Activated CD4-positive, alpha-beta T cell treated with anti-CD3 and anti-CD28 coated beads for 36 hours (primary cell): ENCODE measurements around the gene PIGV. TPM values are rescaled to one million over a fixed set of nuclear protein-coding genes. Genes with fewer than 3 reads are reported as not detected.

Experiments used
- ATAC-seq: fragments of 200-7000 bp; cut with Tn5 transposase; one replicate; pipeline ENCODE4 v1.10.0; 2021; ENCODE audit warnings: mild to moderate bottlenecking, moderate library complexity
- CTCF ChIA-PET: fragments of 350-600 bp; sonication (Branson Sonifier 250); formaldehyde crosslinking; loops from one replicate; lab custom pipeline; 2021; ENCODE audit warnings: antibody characterized with exemption; lab: Charles Lee
- POLR2A ChIA-PET: fragments of 350-600 bp; sonication (Branson Sonifier 250); formaldehyde crosslinking; loops from one replicate; lab custom pipeline; 2021; ENCODE audit warnings: antibody characterized with exemption, inconsistent platforms; lab: Charles Lee
- DNase-seq: peaks from one replicate; pipeline ENCODE4 v3.0.0-alpha.2; 2020
- H3K27ac Mint-ChIP-seq: one replicate; pipeline ENCODE4 v1.8.0; 2021; ENCODE audit warnings: mixed read lengths
- H3K27me3 Mint-ChIP-seq: one replicate; pipeline ENCODE4 v1.8.0; 2021; ENCODE audit warnings: mixed read lengths
- H3K36me3 Mint-ChIP-seq: one replicate; pipeline ENCODE4 v1.8.0; 2021; ENCODE audit warnings: low read depth, mixed read lengths
- H3K4me1 Mint-ChIP-seq: one replicate; pipeline ENCODE4 v1.8.0; 2021; ENCODE audit warnings: mixed read lengths
- H3K4me3 Mint-ChIP-seq: one replicate; pipeline ENCODE4 v1.8.0; 2021; ENCODE audit warnings: mild to moderate bottlenecking, moderate library complexity, mixed read lengths
- H3K9me3 Mint-ChIP-seq: one replicate; pipeline ENCODE4 v1.8.0; 2021; ENCODE audit warnings: low read depth, mixed read lengths
- intact Hi-C, 2 experiments: fragments of 100-400 bp; cut with DNase I in 1 of 2; cut with micrococcal nuclease in 1 of 2; formaldehyde crosslinking; loops; one replicate each; pipeline versions ENCODE4 v1.14.2 to v1.15.1; 2022 to 2024; cut with DNase I, micrococcal nuclease
- total RNA-seq, 2 experiments: library from RNA; stranded (reverse); gene quantifications; one replicate each; pipeline ENCODE4 v1.2.3, GENCODE V29; 2021

The PIGV gene
- total RNA-seq, 2 experiments from 2014 or later = 12.0 to 17.2 TPM

GRCh38 chr1:26749458-26749857, 38.3 kb upstream of the PIGV start:
- peaks cover 65% of the 10 kb centered on the region for H3K36me3 Mint-ChIP-seq
- H3K4me1 Mint-ChIP-seq = peaks cover 89% of the 10 kb centered on the region
- no peak for ATAC-seq
- H3K27me3 Mint-ChIP-seq = no peaks in the 10 kb centered on the region
- no peaks in the 10 kb centered on the region for H3K9me3 Mint-ChIP-seq
- ChIA-PET POLR2A (interaction anchor here (0.5 kb wide), 1 partner anchor 136 kb away, joined by 3 read pairs; no protein-coding TSS in a partner anchor), CTCF (interaction anchor here (1.2 kb wide), 2 partner anchors 32 to 60 kb away, joined by 3 read pairs; no protein-coding TSS in a partner anchor)
- DNase-seq = no peak
- H3K27ac Mint-ChIP-seq = no peak overlapping the region
- H3K4me3 Mint-ChIP-seq = no peak overlapping the region
- intact Hi-C loops = no loop called here

DNA sequence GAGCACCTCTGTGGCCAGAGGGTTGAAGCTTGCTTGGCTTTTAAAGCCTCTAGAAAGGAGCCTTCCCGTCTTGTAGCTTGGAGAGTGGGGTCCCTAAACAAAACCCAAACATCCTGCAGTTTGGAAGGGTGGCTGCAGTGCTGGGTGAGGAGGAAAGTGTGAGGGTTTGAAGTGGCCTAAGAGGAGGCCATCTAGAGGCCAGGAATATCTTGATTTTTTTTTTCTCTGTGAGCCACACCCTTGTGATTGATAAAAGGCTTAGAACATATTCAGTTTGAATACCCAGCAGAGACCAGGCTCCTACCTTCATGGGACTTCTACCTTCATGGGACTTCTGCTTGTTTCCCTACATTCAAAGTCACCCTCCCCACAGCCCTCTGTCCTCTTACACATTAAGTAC, 37.3 kb upstream of the PIGV start:
- Mint-ChIP-seq H3K4me3 (no peak overlapping the region), H3K9me3 (no peaks in the 10 kb centered on the region), H3K36me3 (peaks cover 59% of the 10 kb centered on the region), H3K4me1 (peaks cover 82% of the 10 kb centered on the region), H3K27ac (peak overlapping the region; percentile 66), H3K27me3 (no peaks in the 10 kb centered on the region)
- no peak for ATAC-seq
- ChIA-PET CTCF (interaction anchor here (1.2 to 1.5 kb wide), 3 partner anchors 15 to 73 kb away, joined by 3 to 4 read pairs (median 3); no protein-coding TSS in a partner anchor), POLR2A (no interaction called here)
- no peak for DNase-seq
- intact Hi-C loops = no loop called here

DNA sequence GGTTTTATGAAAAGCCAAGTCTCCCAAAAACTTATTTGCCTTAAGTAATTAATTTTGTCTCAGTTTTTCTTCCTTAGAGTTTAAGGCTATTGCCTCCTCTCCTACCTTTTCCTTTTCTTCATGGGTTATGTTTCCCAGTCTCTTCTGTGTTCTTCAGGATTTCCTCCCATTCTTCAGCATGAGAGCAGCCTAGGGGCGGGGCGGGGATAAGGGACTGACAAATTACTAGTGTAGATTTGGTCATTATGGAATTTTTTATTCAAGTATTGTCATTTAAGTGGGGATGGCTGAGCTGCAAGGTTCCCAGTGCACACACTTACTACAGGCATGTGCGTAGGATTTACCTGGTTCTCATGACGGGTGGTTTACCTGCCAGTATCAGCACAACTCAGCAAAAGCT, 35.2 kb upstream of the PIGV start:
- ChIA-PET POLR2A (interaction anchor here (0.6 kb wide), 1 partner anchor 8 kb away, joined by 4 read pairs; no protein-coding TSS in a partner anchor), CTCF (no interaction called here)
- H3K36me3 Mint-ChIP-seq = peaks cover 52% of the 10 kb centered on the region
- ATAC-seq (no peak), DNase-seq (no peak)
- no peak overlapping the region for H3K4me3 Mint-ChIP-seq
- intact Hi-C loops = no loop called here
- peak overlapping the region; percentile 12 for H3K27ac Mint-ChIP-seq
- H3K4me1 Mint-ChIP-seq = peaks cover 63% of the 10 kb centered on the region
- H3K27me3 Mint-ChIP-seq = no peaks in the 10 kb centered on the region
- H3K9me3 Mint-ChIP-seq = no peaks in the 10 kb centered on the region

DNA sequence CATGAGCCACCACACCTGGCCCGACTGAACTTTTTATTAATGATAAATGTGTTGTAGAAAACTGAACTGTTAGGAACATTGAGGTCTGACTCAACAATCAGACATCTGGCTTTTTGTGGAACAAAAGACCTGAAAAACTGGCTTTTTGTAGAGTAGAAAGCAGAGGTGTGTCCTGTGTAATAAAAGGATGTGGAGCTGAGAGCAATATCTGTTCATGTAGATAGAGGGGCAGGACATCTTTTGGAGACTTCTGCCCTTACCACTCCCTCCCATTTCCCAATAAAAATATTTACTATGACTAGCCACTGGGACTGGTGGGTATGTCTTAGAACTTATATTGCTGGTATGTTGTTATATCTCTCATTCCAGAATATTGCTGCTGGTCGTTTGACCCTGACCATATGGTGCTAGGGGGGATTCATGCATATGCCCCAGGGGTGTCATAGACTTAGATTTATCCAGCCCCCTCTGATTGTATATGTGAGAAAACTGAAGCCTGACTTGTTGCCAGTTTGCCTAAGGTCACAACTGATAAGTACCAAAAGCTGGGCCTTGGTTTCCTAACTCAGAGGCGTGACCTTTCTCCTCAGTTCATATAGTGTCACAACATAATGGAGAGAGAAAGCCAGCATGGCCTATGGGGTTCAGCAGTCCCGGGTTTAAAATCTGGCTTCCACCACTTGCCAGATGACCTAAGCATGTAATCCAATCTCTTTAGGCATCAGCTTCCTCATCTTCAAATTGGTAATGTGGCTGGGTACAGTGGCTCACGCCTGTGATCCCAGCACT, 33.5 kb upstream of the PIGV start:
- Mint-ChIP-seq H3K4me1 (peaks cover 58% of the 10 kb centered on the region), H3K4me3 (no peak overlapping the region)
- POLR2A ChIA-PET = interaction anchor here (0.6 kb wide), 1 partner anchor 23 kb away, joined by 8 read pairs; no protein-coding TSS in a partner anchor

GRCh38 chr1:26758358-26758757, 29.4 kb upstream of the PIGV start:
- Mint-ChIP-seq H3K4me3 (no peak overlapping the region), H3K9me3 (no peaks in the 10 kb centered on the region), H3K36me3 (peaks cover 47% of the 10 kb centered on the region), H3K27me3 (no peaks in the 10 kb centered on the region), H3K4me1 (peaks cover 18% of the 10 kb centered on the region), H3K27ac (peak overlapping the region; percentile 31)
- intact Hi-C loops = no loop called here
- ATAC-seq (no peak), DNase-seq (no peak)
- POLR2A ChIA-PET = interaction anchor here (1.4 kb wide), 1 partner anchor 60 kb away, joined by 4 read pairs; no protein-coding TSS in a partner anchor
- CTCF ChIA-PET = interaction anchor here (0.7 to 1.5 kb wide), 8 partner anchors 11 to 156 kb away, joined by 3 to 8 read pairs (median 4); no protein-coding TSS in a partner anchor

More for the DNA sequence above, 33.5 kb upstream of the PIGV start:
- ATAC-seq (no peak), DNase-seq (no peak)
- Mint-ChIP-seq H3K36me3 (peaks cover 52% of the 10 kb centered on the region), H3K9me3 (no peaks in the 10 kb centered on the region), H3K27me3 (no peaks in the 10 kb centered on the region), H3K27ac (no peak overlapping the region)
- CTCF ChIA-PET = interaction anchor here (0.6 to 1.8 kb wide), 4 partner anchors 31 to 152 kb away, joined by 3 to 6 read pairs (median 4); no protein-coding TSS in a partner anchor
- intact Hi-C loops = no loop called here

GRCh38 chr1:26759531-26759930, 28.2 kb upstream of the PIGV start:
- Mint-ChIP-seq H3K36me3 (peaks cover 47% of the 10 kb centered on the region), H3K4me3 (no peak overlapping the region), H3K9me3 (no peaks in the 10 kb centered on the region), H3K4me1 (peaks cover 14% of the 10 kb centered on the region), H3K27ac (no peak overlapping the region), H3K27me3 (no peaks in the 10 kb centered on the region)
- no peak for DNase-seq
- ChIA-PET CTCF (interaction anchor here (0.7 to 1.5 kb wide), 6 partner anchors 12 to 122 kb away, joined by 3 to 5 read pairs (median 4); no protein-coding TSS in a partner anchor), POLR2A (interaction anchor here (1.4 kb wide), 1 partner anchor 61 kb away, joined by 4 read pairs; no protein-coding TSS in a partner anchor)
- intact Hi-C loops = no loop called here
- ATAC-seq = no peak

DNA sequence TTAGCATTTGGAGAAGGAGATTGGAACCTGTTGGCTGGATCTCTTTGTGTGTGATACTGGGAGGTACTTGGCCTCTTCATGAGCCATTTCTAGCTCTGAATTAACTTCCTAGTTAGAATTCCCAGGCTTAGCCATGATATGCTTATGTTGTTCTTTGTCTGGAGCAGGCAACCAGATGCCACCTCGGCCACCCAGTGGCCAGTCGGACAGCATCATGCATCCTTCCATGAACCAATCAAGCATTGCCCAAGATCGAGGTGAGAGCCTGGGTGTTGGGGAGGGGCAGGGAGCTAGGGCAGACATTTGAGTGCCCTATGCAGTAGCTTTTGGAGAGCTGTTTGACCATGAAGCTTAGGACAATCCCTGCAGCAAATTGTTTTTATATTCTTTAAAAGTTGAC, 26.5 kb upstream of the PIGV start:
- ChIA-PET POLR2A (no interaction called here), CTCF (interaction anchor here (0.7 to 2.0 kb wide), 2 partner anchors 14 to 117 kb away, joined by 3 to 6 read pairs; no protein-coding TSS in a partner anchor)
- DNase-seq = no peak
- intact Hi-C loops = no loop called here
- H3K36me3 Mint-ChIP-seq = peaks cover 46% of the 10 kb centered on the region
- no peaks in the 10 kb centered on the region for H3K27me3 Mint-ChIP-seq
- no peak overlapping the region for H3K4me3 Mint-ChIP-seq
- H3K9me3 Mint-ChIP-seq = no peaks in the 10 kb centered on the region
- peak overlapping the region; percentile 27 for H3K27ac Mint-ChIP-seq
- no peak for ATAC-seq
- peaks cover 11% of the 10 kb centered on the region for H3K4me1 Mint-ChIP-seq

GRCh38 chr1:26767714-26768113, 20.0 kb upstream of the PIGV start:
- peaks cover 30% of the 10 kb centered on the region for H3K4me1 Mint-ChIP-seq
- intact Hi-C loops = no loop called here
- no peaks in the 10 kb centered on the region for H3K9me3 Mint-ChIP-seq
- DNase-seq = no peak
- ChIA-PET CTCF (interaction anchor here (1.0 to 2.2 kb wide), 4 partner anchors 21 to 94 kb away, joined by 3 to 6 read pairs (median 4); no protein-coding TSS in a partner anchor), POLR2A (interaction anchor here (0.6 kb wide), 1 partner anchor 165 kb away, joined by 3 read pairs; no protein-coding TSS in a partner anchor)
- no peaks in the 10 kb centered on the region for H3K27me3 Mint-ChIP-seq
- ATAC-seq = peak; percentile 21
- H3K36me3 Mint-ChIP-seq = peaks cover 69% of the 10 kb centered on the region
- no peak overlapping the region for H3K4me3 Mint-ChIP-seq
- H3K27ac Mint-ChIP-seq = peak overlapping the region; percentile 29

DNA sequence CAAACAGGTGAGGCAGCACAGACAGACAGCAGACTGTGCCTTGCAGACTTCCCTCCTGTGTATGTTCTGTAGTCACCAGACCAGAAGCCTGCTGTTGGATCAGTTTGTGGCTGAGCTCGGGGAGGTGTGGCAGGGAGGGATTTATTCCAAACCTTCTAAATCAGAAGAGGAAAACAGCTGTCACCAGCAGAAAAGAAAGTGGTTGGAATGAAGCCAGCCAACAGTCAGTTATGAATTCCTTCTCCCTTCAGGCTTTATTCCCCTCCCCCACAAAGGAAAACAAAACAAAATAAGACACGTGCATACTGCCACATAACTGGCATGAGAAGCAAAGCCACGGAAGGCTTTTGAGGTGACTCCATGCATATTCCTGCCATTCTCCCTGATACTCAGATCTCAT, 19.0 kb upstream of the PIGV start:
- POLR2A ChIA-PET = no interaction called here
- H3K9me3 Mint-ChIP-seq = no peaks in the 10 kb centered on the region
- CTCF ChIA-PET = interaction anchor here (0.6 to 1.4 kb wide), 3 partner anchors 19 to 99 kb away, joined by 3 to 4 read pairs (median 3); no protein-coding TSS in a partner anchor
- H3K36me3 Mint-ChIP-seq = peaks cover 71% of the 10 kb centered on the region
- DNase-seq (no peak), ATAC-seq (no peak)
- peak overlapping the region; percentile 29 for H3K27ac Mint-ChIP-seq
- no peaks in the 10 kb centered on the region for H3K27me3 Mint-ChIP-seq
- intact Hi-C loops = no loop called here
- peaks cover 30% of the 10 kb centered on the region for H3K4me1 Mint-ChIP-seq
- H3K4me3 Mint-ChIP-seq = no peak overlapping the region

DNA sequence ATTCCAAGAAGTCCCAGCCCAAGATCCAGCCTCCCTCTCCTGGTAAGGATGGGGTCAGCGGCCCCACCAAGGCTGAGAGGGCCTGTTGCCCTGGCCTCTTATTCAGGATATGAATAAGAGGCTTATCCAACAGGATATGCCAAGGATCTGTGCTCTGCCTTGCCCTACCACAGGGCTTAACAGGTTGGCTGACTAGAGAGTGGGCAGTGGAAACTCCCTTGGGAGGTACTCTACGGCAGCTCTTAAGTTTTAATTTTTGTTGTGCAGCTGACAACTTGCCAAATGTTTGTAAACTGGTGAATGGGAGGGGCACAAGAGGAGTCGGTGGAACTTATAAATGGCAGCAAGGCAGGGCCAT, 16.5 kb upstream of the PIGV start:
- Mint-ChIP-seq H3K4me1 (peaks cover 27% of the 10 kb centered on the region), H3K27ac (peak overlapping the region; percentile 78), H3K27me3 (no peaks in the 10 kb centered on the region), H3K4me3 (no peak overlapping the region), H3K9me3 (no peaks in the 10 kb centered on the region), H3K36me3 (peaks cover 83% of the 10 kb centered on the region)
- POLR2A ChIA-PET = interaction anchor here (0.7 kb wide), 1 partner anchor 27 kb away, joined by 3 read pairs; no protein-coding TSS in a partner anchor
- DNase-seq = no peak
- intact Hi-C loops = no loop called here
- CTCF ChIA-PET = interaction anchor here (0.9 to 1.5 kb wide), 7 partner anchors 12 to 146 kb away, joined by 3 to 4 read pairs (median 3); partner anchors contain the start of gene PIGV
- ATAC-seq = peak; percentile 32

DNA sequence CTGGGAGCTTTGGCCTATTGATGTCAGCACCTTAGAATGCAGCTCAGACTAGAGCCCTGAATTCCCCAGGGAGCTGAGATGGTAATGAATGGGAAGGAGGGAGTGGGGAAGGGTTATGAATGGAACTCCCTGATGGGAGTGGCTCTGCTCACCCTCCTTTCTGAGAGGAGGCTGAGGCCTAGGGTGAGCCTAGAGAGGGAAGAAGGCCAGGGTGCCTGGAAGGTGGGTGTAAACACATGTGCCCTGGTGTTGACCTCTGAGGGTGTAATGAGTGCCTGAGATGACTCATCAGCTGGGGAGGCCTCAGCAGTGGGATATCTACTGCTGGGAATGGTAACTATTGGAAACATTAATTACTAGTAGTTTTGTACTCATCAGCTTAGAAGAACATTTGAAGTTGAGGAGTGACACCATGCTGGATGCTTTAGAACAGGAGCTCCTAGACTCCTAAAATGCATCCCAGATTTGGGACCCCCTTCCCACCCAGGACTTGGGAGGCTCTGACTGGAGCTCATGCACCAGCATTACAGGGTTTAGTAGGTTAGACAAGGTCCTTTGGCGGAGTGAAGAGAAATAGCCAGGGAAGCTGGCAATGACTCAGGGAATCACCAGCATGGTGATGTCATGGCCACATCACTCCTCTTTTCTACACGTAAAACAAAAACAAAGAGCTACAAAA, 16.0 kb upstream of the PIGV start:
- H3K27ac Mint-ChIP-seq = peak overlapping the region; percentile 78
- ATAC-seq (peak; percentile 86), DNase-seq (peak; percentile 58)
- intact Hi-C loops = no loop called here
- peaks cover 27% of the 10 kb centered on the region for H3K4me1 Mint-ChIP-seq
- no peaks in the 10 kb centered on the region for H3K9me3 Mint-ChIP-seq
- H3K4me3 Mint-ChIP-seq = no peak overlapping the region
- peaks cover 84% of the 10 kb centered on the region for H3K36me3 Mint-ChIP-seq
- CTCF ChIA-PET = interaction anchor here (0.6 to 1.5 kb wide), 10 partner anchors 13 to 170 kb away, joined by 3 to 6 read pairs (median 3); partner anchors contain the start of gene PIGV
- POLR2A ChIA-PET = interaction anchor here (0.6 to 1.2 kb wide), 3 partner anchors 10 to 416 kb away, joined by 3 to 4 read pairs (median 3); no protein-coding TSS in a partner anchor
- no peaks in the 10 kb centered on the region for H3K27me3 Mint-ChIP-seq
